Lower leg skin (tissue), 3 donors: ENCODE results near the gene BACE2.

Experiments
- POLR2A ChIP-seq, 2 donors: fragments of 450-650 bp; IDR thresholded peaks; one replicate each; pipeline ENCODE4 v1.6.1; 2016 to 2017; ENCODE audit warnings: antibody characterized with exemption in 2 of 2, mild to moderate bottlenecking in 1 of 2, moderate library complexity in 1 of 2
- TF ChIP-seq, protein P1 (sequence below), 3 donors: fragments of 450-650 bp; IDR thresholded peaks; one replicate each; pipeline ENCODE4 v1.5.1; 2016; ENCODE audit warnings: antibody characterized with exemption in 3 of 3, mild to moderate bottlenecking in 3 of 3, moderate library complexity in 2 of 3

DNA sequence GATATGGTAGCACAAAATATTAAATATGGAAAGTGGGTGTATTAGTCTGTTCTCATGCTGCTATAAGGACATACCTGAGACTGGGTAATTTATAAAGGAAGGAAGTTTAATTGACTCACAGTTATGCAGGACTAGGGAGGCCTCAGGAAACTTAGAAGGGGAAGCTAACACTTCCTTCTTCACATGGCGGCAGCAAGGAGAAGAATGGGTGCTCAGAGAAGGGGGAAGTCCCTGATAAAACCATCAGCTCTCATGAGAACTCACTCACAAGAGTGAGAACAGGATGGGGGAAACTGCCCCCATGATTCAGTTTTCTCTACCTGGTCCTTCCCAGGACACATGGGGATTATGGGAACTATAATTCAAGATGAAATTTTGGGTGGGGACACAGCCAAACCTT lies 15.8 kb upstream of the BACE2 start:
- TF ChIP-seq, protein P1, sequence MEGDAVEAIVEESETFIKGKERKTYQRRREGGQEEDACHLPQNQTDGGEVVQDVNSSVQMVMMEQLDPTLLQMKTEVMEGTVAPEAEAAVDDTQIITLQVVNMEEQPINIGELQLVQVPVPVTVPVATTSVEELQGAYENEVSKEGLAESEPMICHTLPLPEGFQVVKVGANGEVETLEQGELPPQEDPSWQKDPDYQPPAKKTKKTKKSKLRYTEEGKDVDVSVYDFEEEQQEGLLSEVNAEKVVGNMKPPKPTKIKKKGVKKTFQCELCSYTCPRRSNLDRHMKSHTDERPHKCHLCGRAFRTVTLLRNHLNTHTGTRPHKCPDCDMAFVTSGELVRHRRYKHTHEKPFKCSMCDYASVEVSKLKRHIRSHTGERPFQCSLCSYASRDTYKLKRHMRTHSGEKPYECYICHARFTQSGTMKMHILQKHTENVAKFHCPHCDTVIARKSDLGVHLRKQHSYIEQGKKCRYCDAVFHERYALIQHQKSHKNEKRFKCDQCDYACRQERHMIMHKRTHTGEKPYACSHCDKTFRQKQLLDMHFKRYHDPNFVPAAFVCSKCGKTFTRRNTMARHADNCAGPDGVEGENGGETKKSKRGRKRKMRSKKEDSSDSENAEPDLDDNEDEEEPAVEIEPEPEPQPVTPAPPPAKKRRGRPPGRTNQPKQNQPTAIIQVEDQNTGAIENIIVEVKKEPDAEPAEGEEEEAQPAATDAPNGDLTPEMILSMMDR (IDR thresholded peaks at IDR 0.05) = no peak
- no peak for TF ChIP-seq POLR2A (IDR thresholded peaks at IDR 0.05)
